ENCODE measurements around the gene ABCC8.

Gene ABCC8

DNA sequence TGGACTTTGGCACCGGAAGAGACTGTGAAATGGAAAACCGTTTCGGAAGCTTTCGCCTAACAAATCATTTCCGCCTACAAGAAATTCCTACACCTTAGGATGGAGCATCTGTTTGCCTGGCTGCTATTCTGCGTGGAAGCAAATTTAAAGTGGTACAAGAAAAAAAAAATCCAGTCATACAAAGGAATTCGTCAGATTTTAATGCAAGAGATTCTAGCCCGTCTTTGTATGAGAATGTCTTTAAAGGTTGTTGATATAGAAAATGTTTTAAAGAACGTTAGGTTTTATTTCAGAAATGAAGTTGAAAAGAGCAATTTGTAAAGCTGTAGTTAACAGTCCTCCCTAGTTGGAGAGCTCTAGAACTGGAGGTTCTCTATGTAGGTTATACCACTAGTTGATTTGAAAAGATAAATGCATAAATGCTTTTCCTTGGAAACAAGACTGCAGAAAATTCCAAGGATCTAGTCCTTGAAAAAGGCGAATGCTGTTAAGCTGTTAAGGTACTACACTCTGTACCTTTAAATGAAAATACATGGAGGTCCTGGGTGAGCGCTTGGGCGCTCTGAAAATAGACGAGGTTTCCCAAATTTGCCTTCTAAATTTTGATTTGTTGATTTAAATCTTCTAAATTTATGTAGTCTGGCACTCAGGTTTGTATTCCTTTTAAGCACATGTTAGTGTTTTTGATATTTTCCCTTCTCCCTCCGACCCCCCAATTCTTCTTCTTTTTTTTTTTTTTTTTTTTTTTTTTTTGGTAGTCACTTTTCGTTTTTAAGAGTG lies 122.6 kb downstream of the ABCC8 start:
- Mint-ChIP-seq H3K27me3 (peaks cover 7 to 9% of the 10 kb centered on the region in 2 donors), H3K4me3 (peak overlapping the region; percentile 84 to 88), H3K27ac (peak overlapping the region; percentile 75), H3K9me3 (no peaks in the 10 kb centered on the region), H3K36me3 (peaks cover 5 to 7% of the 10 kb centered on the region in 2 donors), H3K4me1 (peaks cover 9 to 39% of the 10 kb centered on the region in 2 donors)
- no peak for ATAC-seq (replicated peaks)
- no peak for DNase-seq

DNA sequence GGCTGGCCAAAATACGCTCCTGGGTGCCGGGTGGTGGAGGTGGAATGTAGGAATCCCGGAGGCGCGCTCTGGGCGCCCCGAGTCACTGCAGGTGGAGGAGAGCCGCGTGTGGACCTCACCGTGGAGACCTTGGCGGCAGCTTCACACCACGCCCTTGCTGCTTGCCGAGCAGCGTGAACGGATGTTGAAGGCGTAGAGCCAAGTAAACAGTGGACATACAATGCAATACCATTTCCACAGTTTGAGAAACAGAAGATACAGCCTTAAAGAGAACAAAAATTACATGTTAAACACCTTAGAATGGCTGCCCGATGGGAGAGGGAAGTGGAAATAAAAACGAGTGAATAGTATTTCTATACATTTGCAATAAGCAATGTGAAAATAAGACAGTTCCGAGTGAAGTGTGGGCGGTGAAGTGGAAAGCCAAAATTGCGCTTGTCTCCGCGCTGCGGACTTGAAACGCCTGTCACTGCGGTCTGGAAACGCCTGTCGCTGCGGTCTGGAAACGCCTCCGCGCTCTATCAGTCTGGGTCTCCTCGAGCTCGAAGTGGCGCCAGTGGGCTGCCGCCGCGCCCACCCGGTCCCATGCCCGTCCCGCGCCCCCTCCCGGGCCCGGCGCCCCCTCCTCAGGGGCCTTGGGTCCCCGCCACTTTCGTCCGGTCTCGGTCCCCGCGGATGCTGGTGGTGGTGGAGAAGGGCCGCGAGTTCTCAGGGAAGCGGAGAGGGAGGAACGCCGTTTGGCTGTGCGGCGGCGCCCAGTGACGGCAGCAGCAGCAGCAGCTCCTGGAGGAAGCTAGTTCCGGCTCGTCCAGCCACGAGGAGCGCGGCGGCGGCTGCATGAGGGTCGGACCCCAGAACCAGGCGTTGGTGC lies 123.5 kb downstream of the ABCC8 start:
- Mint-ChIP-seq H3K4me3 (peak overlapping the region; percentile 84 to 88), H3K4me1 (peaks cover 9 to 39% of the 10 kb centered on the region in 2 donors), H3K27ac (peak overlapping the region; percentile 75), H3K27me3 (peaks cover 7 to 9% of the 10 kb centered on the region in 2 donors), H3K36me3 (peaks cover 5 to 6% of the 10 kb centered on the region in 2 donors), H3K9me3 (no peaks in the 10 kb centered on the region)
- ATAC-seq (replicated peaks) (peak; percentile 66 to 68), DNase-seq (peak; percentile 40)

DNA sequence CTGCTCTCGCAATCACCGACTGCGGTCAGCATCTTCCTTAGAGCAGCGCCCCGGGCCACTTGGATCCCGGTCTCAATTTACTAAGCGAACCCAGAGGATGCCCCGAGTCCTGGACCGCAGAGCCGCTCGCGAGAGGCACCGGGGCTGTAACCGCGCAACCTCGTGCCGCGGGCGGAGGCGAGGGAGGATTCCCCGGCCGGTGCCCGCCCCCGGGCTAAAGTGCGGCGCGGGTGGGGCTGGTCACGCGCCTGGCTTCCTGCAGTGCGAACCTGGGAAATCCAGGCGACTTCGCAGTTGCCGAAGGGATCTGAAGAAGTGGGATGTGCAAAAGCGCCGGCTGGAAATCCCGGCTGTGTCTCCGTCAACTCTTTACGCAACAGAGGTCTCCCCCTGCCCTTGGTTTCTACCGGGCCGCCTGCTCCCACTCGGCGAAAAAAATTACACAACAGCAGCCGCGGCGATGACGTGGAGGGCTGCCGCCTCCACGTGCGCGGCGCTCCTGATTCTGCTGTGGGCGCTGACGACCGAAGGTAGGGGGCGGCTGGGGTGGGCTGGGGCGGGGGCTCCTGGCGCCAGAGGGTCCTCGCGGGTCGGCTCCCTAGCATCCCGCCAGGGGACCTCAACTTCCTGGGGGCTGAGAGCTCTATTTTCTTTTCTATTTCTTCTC lies 125.0 kb downstream of the ABCC8 start, which contains the start of gene NCR3LG1:
Gene NCR3LG1, plus strand, starts transcription at position 291 of the 667 bp plus-strand sequence. Its CDS starts 170 bp downstream, at position 461.
- peak within 1 kb of the TSS; percentile 87 for H3K27ac Mint-ChIP-seq
- peak; percentile 38 for DNase-seq
- H3K9me3 Mint-ChIP-seq = no peaks in the 10 kb centered on the region
- H3K4me3 Mint-ChIP-seq = peak within 1 kb of the TSS; percentile 84 to 88
- H3K36me3 Mint-ChIP-seq = peaks cover 4 to 5% of the 10 kb centered on the region in 2 donors
- peaks cover 9 to 39% of the 10 kb centered on the region in 2 donors for H3K4me1 Mint-ChIP-seq
- peak; percentile 54 for ATAC-seq (replicated peaks)
- H3K27me3 Mint-ChIP-seq = peaks cover 7 to 9% of the 10 kb centered on the region in 2 donors

DNA sequence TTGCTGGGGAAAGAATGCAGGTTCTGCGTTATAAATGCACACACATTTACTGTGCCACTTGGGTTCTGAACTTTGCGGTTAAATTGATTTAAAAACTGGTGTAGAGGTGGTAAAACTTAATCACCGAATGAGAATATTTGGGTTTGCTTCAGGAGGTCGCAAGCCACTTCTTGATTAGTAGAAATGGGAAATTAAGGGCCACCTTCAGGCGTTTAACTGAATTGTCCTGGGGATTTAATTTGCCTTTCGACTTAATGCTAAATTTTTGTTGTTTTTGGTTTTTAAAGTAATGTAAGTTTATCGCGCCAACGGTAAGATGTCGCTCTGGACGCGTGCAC lies 125.5 kb downstream of the ABCC8 start:
- peaks cover 9 to 39% of the 10 kb centered on the region in 2 donors for H3K4me1 Mint-ChIP-seq
- peak overlapping the region; percentile 84 to 88 for H3K4me3 Mint-ChIP-seq
- H3K9me3 Mint-ChIP-seq = no peaks in the 10 kb centered on the region
- no peak for ATAC-seq (replicated peaks)
- no peak for DNase-seq
- peak overlapping the region; percentile 87 for H3K27ac Mint-ChIP-seq
- no peaks in the 10 kb centered on the region for H3K36me3 Mint-ChIP-seq
- peaks cover 7 to 9% of the 10 kb centered on the region in 2 donors for H3K27me3 Mint-ChIP-seq

DNA sequence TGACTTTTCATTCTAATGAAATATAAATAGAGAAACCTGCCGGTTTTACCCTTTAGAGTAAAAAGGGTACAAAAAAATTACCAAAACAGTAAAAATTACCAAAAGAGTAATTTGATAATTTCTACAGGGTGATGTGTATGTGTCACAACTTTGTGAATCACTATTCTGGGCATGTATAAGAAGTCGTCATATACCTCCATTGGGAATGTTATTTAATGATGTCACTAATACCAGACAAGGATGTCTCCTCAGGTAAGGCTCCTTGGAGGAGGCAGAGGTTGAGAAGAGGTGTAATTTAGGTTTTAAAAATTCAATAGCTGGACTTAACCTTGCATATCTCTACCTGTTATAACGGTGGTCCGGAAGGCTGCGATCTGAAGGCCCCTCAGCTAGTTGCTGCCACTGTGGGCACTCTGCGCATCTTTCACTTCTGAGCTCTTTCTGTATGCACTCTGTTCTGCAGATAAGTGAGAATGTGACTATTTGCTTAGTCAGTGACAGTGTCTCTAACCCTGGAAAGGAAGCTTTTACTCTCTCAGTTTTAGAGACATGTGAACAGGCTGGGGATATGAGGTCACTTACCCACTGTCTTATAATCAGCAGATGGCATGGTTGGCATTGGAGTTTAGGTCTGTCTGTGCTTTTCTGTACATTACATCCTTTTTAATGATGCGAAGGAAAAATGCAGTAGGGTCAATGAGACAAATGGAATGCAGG lies 126.0 kb downstream of the ABCC8 start:
- H3K27me3 Mint-ChIP-seq = peaks cover 7 to 9% of the 10 kb centered on the region in 2 donors
- ATAC-seq (replicated peaks) (no peak), DNase-seq (no peak)
- no peak overlapping the region for H3K27ac Mint-ChIP-seq
- peak overlapping the region; percentile 84 to 88 for H3K4me3 Mint-ChIP-seq
- H3K9me3 Mint-ChIP-seq = no peaks in the 10 kb centered on the region
- H3K36me3 Mint-ChIP-seq = no peaks in the 10 kb centered on the region
- peaks cover 9 to 39% of the 10 kb centered on the region in 2 donors for H3K4me1 Mint-ChIP-seq

DNA sequence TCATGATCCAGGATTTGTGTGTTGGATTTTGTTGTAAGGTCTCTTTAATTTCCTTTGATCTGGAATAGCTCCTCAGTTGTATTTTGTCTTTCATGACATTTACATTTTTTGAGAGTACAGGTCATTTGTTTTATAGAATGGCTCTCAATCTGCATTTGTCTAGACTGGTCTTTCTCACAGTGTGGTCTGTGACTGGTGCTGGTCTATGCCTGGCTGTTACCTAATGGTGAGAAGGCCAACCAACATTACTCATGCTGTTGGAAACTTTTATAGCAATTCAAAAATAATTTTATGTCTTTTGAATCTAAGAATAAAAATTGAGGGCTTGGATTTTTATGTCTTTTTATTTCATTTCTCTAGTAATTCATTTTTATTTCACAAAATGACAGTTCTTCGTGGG lies 129.0 kb downstream of the ABCC8 start:
- ATAC-seq (replicated peaks) (no peak), DNase-seq (no peak)
- peaks cover 5 to 23% of the 10 kb centered on the region in 2 donors for H3K4me1 Mint-ChIP-seq
- no peaks in the 10 kb centered on the region for H3K36me3 Mint-ChIP-seq
- no peak overlapping the region for H3K4me3 Mint-ChIP-seq
- no peak overlapping the region for H3K27ac Mint-ChIP-seq
- peaks cover 7 to 9% of the 10 kb centered on the region in 2 donors for H3K27me3 Mint-ChIP-seq
- H3K9me3 Mint-ChIP-seq = no peaks in the 10 kb centered on the region

DNA sequence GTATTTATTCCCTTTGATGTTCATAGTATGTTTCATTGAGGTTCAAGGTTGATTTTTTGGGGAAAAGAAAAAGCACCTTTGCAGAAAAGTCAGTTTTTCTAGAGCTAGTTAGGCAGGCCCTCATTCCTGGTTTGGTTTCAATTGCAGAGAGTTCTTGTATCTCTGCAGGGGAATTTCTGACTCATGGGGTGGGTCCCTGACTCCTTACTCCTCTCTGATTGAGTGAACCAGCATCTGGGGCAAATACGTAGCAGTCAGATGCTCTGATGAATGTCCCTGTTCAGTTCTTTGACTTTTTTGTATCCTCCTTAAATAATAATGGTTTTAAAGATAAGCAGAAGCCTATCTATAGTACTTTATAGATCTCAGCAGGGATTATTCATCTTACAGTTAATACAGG lies 132.7 kb downstream of the ABCC8 start:
- DNase-seq (no peak), ATAC-seq (replicated peaks) (peak; percentile 52 to 86)
- Mint-ChIP-seq H3K9me3 (no peaks in the 10 kb centered on the region), H3K27me3 (no peaks in the 10 kb centered on the region), H3K4me1 (peaks cover 0 to 9% of the 10 kb centered on the region in 2 donors), H3K36me3 (no peaks in the 10 kb centered on the region), H3K4me3 (no peak overlapping the region), H3K27ac (no peak overlapping the region)

DNA sequence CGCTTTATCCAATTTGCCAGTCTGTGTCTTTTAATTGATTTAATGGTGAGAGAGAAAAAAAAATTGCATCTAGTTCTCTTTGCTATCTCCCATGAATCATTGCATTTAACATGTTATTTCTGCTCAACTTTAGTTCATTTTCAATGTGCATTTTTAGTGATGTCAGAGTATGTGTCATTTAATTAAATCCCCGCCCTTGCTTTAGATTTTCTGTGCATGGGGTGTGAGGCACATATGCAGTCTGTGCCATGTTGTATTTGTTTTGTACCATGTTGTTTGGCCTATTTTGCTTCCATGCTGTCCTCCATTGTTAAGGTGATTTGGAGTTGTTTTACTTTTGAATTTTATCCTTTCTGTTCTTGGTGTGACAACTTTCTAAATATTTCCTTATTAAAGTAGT lies 133.4 kb downstream of the ABCC8 start:
- H3K27ac Mint-ChIP-seq = no peak overlapping the region
- no peak for ATAC-seq (replicated peaks)
- H3K9me3 Mint-ChIP-seq = no peaks in the 10 kb centered on the region
- no peaks in the 10 kb centered on the region for H3K27me3 Mint-ChIP-seq
- H3K36me3 Mint-ChIP-seq = no peaks in the 10 kb centered on the region
- peaks cover 0 to 9% of the 10 kb centered on the region in 2 donors for H3K4me1 Mint-ChIP-seq
- no peak overlapping the region for H3K4me3 Mint-ChIP-seq
- DNase-seq = no peak
